Measurements from ENCODE around the gene SRP14. TPM values are rescaled to one million over a fixed set of nuclear protein-coding genes. Genes with fewer than 3 reads are reported as not detected.

Gene SRP14
- total RNA-seq, 2 donors from 2014 or later = 146 to 182 TPM

- no peak for DNase-seq (ENCODE audit: low spot score in 2 of 2)
- ATAC-seq = no peak
- Mint-ChIP-seq H3K9me3 (no peaks in the 10 kb centered on the region), H3K36me3 (peaks cover 0 to 1% of the 10 kb centered on the region in 2 donors), H3K27ac (peak overlapping the region in 1 of 2 donors; percentile 41)
These were observed 48.3 kb downstream of the SRP14 start for GRCh38 chr15:39990706-39991105.

GRCh38 chr15:39987821-39988220 is 51.2 kb downstream of the SRP14 start:
- H3K9me3 Mint-ChIP-seq = peaks cover 3 to 7% of the 10 kb centered on the region in 2 donors

More at GRCh38 chr15:39987821-39988220, 51.2 kb downstream of the SRP14 start:
- no peak for DNase-seq (ENCODE audit: low spot score in 2 of 2)
- no peak overlapping the region for H3K27ac Mint-ChIP-seq
- no peak for ATAC-seq
- H3K36me3 Mint-ChIP-seq = peaks cover 9 to 16% of the 10 kb centered on the region in 2 donors

Other genes with a start within 250 kb of the SRP14 start
- under 1 TPM; 0.41 to 0.47 TPM for gene GPR176, start 118.9 kb downstream of the SRP14 start, total RNA-seq
- gene EIF2AK4, start 105.1 kb downstream of the SRP14 start, total RNA-seq = 10 to 100 TPM; 32.1 to 39.0 TPM
- 10 to 100 TPM; 10.8 to 11.6 TPM for gene BMF, start 69.7 kb upstream of the SRP14 start, total RNA-seq
- gene BUB1B, start 121.9 kb upstream of the SRP14 start, total RNA-seq = 100 to 1,000 TPM in 1 of 2 donors, 10 to 100 TPM in 1; 98.9 to 141 TPM
- gene PAK6, start 199.9 kb upstream of the SRP14 start, total RNA-seq = under 1 TPM; 0.29 to 0.30 TPM
- not detected for gene ANKRD63, start 243.9 kb upstream of the SRP14 start, total RNA-seq

All from activated naive CD4-positive, alpha-beta T cell treated with anti-CD3 and anti-CD28 coated beads, Interleukin-2, amount 50 U/mL, for 72 hours (primary cell).